PC-9 (cell line): ENCODE measurements around the gene BTAF1.

Experiments
- CTCF ChIP-seq: fragments of 200-600 bp; sonication (generic); conservative IDR thresholded peaks from 2 replicates; pipeline ENCODE4 v1.6.1; 2017; ENCODE audit warnings: mixed run types, antibody characterized with exemption, mild to moderate bottlenecking, moderate library complexity
- EZH2 ChIP-seq: fragments of 200-600 bp; sonication (generic); IDR thresholded peaks from 2 replicates; pipeline ENCODE4 v1.8.0; 2017; ENCODE audit warnings: antibody characterized with exemption, low read depth

- no peak for TF ChIP-seq CTCF
- no peak for TF ChIP-seq EZH2
Measured at GRCh38 chr10:91976317-91977051, 52.9 kb downstream of the BTAF1 start.
